Esophagus muscularis mucosa (tissue), 4 donors: Measurements from ENCODE around the gene LTBP4. TPM values are rescaled to one million over a fixed set of nuclear protein-coding genes. Genes with fewer than 3 reads are reported as not detected.
"Not testable (repeated sequence)": the region's sequence is repeated elsewhere in the genome, so short reads cannot be mapped to it uniquely, and the experiment has no call there.

Experiments
- DNase-seq: peaks from one replicate; pipeline ENCODE4 v3.0.0-alpha.2; 2017; ENCODE audit errors: extremely low spot score
- H3K27ac ChIP-seq, 4 donors: fragments of 200-600 bp; sonication (generic); replicated peaks in 1 of 4; 1 replicate in 3 of 4; 2 replicates in 1 of 4; pipeline ENCODE4 v1.5.1; 2016 to 2019; ENCODE audit warnings: mild to moderate bottlenecking in 1 of 4
- H3K27me3 ChIP-seq, 4 donors: fragments of 200-600 bp; sonication (generic); one replicate each; pipeline versions ENCODE4 v1.5.1 to v1.6.0; 2016 to 2019
- H3K36me3 ChIP-seq, 4 donors: fragments of 200-600 bp; sonication (generic); one replicate each; pipeline ENCODE4 v1.5.1; 2016 to 2019
- H3K4me1 ChIP-seq, 4 donors: fragments of 200-600 bp; sonication (generic); one replicate each; pipeline ENCODE4 v1.5.1; 2016 to 2019
- H3K4me3 ChIP-seq, 4 donors: fragments of 200-600 bp; sonication (generic); 1 replicate in 2 of 4; 2 replicates in 2 of 4; pipeline ENCODE4 v1.5.1; 2016 to 2019; ENCODE audit warnings: mild to moderate bottlenecking in 4 of 4, moderate library complexity in 1 of 4
- H3K9me3 ChIP-seq, 4 donors: fragments of 200-600 bp; sonication (generic); 1 replicate in 3 of 4; 2 replicates in 1 of 4; pipeline ENCODE4 v1.5.1; 2016 to 2019
- CTCF ChIP-seq, 3 experiments: fragments of 200-600 bp in 2 of 3; fragments of 450-650 bp in 1 of 3; sonication (generic) in 2 of 3; IDR thresholded peaks; one replicate each; pipeline ENCODE4 v1.5.1; 2017 to 2019; ENCODE audit warnings: antibody characterized with exemption in 3 of 3, mild to moderate bottlenecking in 2 of 3, moderate library complexity in 1 of 3
- EP300 ChIP-seq: sonication (generic); formaldehyde crosslinking; IDR thresholded peaks from one replicate; pipeline ENCODE4 v1.6.1; 2017; ENCODE audit warnings: antibody characterized with exemption
- POLR2A ChIP-seq: fragments of 450-650 bp; IDR thresholded peaks from one replicate; pipeline ENCODE4 v1.6.1; 2017; ENCODE audit warnings: antibody characterized with exemption, moderate library complexity, mild to moderate bottlenecking, low read depth
- POLR2AphosphoS5 ChIP-seq, 2 donors: sonication (generic); formaldehyde crosslinking; IDR thresholded peaks; one replicate each; pipeline ENCODE4 v1.6.1; 2017; ENCODE audit warnings: antibody characterized with exemption in 2 of 2
- WGBS: methylation state at CpG from one replicate; pipeline ENCODE4 v1.1.5; 2018; 5-methylcytosine and 5-hydroxymethylcytosine counted together
- intact Hi-C: fragments of 100-400 bp; cut with DNase I; formaldehyde crosslinking; loops from one replicate; pipeline ENCODE4 v1.15.1; 2023
- total RNA-seq, 4 donors: library from RNA; depleted of rRNA; stranded (reverse); fragments of >200 nt; gene quantifications; one replicate each; pipeline versions ENCODE4 v1.1.0 to v1.2.1, GENCODE V29; 2016

The LTBP4 gene
- total RNA-seq, 4 donors from 2014 or later, result 358 to 430 (median 397) TPM

GRCh38 chr19:40556953-40557530 is 44.1 kb upstream of the LTBP4 start:
- WGBS, result 92% methylated on average over 11 of the region's 24 CpGs

GRCh38 chr19:40559394-40559793 is 41.8 kb upstream of the LTBP4 start:
- Histone ChIP-seq H3K27me3 (peaks cover 0 to 24% (median under 1%) of the 10 kb centered on the region in 4 donors), H3K9me3 (no peaks in the 10 kb centered on the region), H3K27ac (no peak overlapping the region), H3K4me3 (no peak overlapping the region), H3K36me3 (peaks cover 0 to 10% (median 2%) of the 10 kb centered on the region in 4 donors), H3K4me1 (no peaks in the 10 kb centered on the region)
- no peak for DNase-seq
- WGBS, result 88% methylated on average over 3 of the region's 3 CpGs
- TF ChIP-seq POLR2A (no peak), POLR2AphosphoS5 (IDR thresholded peaks at IDR 0.05) (no peak), CTCF (IDR thresholded peaks at IDR 0.05) (no peak), EP300 (no peak)
- intact Hi-C loops, result no loop called here

More at GRCh38 chr19:40556953-40557530, 44.1 kb upstream of the LTBP4 start:
- intact Hi-C loops, result no loop called here
- Histone ChIP-seq H3K4me3 (no peak overlapping the region), H3K36me3 (peaks cover 0 to 10% (median 2%) of the 10 kb centered on the region in 4 donors), H3K27ac (no peak overlapping the region), H3K27me3 (peaks cover 0 to 34% (median 4%) of the 10 kb centered on the region in 4 donors), H3K9me3 (no peaks in the 10 kb centered on the region), H3K4me1 (no peaks in the 10 kb centered on the region)
- no peak for DNase-seq
- TF ChIP-seq POLR2AphosphoS5 (IDR thresholded peaks at IDR 0.05) (no peak), EP300 (no peak), POLR2A (no peak), CTCF (IDR thresholded peaks at IDR 0.05) (no peak)

GRCh38 chr19:40560092-40560507 is 41.1 kb upstream of the LTBP4 start:
- H3K36me3 ChIP-seq, result peaks cover 0 to 10% (median 2%) of the 10 kb centered on the region in 4 donors
- TF ChIP-seq EP300, result no peak
- TF ChIP-seq CTCF (IDR thresholded peaks at IDR 0.05), result no peak
- TF ChIP-seq POLR2A, result no peak
- TF ChIP-seq POLR2AphosphoS5 (IDR thresholded peaks at IDR 0.05), result no peak
- no peaks in the 10 kb centered on the region for H3K4me1 ChIP-seq
- WGBS, result 70% methylated on average over 19 of the region's 20 CpGs
- no peaks in the 10 kb centered on the region for H3K9me3 ChIP-seq
- H3K27me3 ChIP-seq, result peaks cover 0 to 24% (median under 1%) of the 10 kb centered on the region in 4 donors
- DNase-seq, result no peak
- no peak overlapping the region for H3K4me3 ChIP-seq
- H3K27ac ChIP-seq, result no peak overlapping the region
- intact Hi-C loops, result no loop called here

- Histone ChIP-seq H3K36me3 (peaks cover 0 to 10% (median 2%) of the 10 kb centered on the region in 4 donors), H3K4me1 (peaks cover 0 to under 1% (median 0%) of the 10 kb centered on the region in 4 donors), H3K27me3 (peaks cover 0 to 43% (median 19%) of the 10 kb centered on the region in 4 donors), H3K27ac (no peak overlapping the region), H3K4me3 (no peak overlapping the region), H3K9me3 (no peaks in the 10 kb centered on the region)
- intact Hi-C loops, result no loop called here
- 75% methylated on average over 4 of the region's 4 CpGs for WGBS
- no peak for DNase-seq
- TF ChIP-seq CTCF (IDR thresholded peaks at IDR 0.05) (no peak), EP300 (no peak), POLR2AphosphoS5 (IDR thresholded peaks at IDR 0.05) (no peak), POLR2A (no peak)
Observed at GRCh38 chr19:40561947-40562346, 39.2 kb upstream of the LTBP4 start.

- H3K36me3 ChIP-seq, intact Hi-C loops, H3K27ac ChIP-seq, H3K9me3 ChIP-seq, H3K4me3 ChIP-seq, DNase-seq: not testable (repeated sequence)
- WGBS, result 85% methylated on average over 1 of the region's 1 CpG
- H3K4me1 ChIP-seq, result peaks cover 8 to 16% (median 12%) of the 10 kb centered on the region in 4 donors
- H3K27me3 ChIP-seq, result peaks cover 5 to 64% (median 32%) of the 10 kb centered on the region in 4 donors
Observed at GRCh38 chr19:40564535-40564934, 36.6 kb upstream of the LTBP4 start.
